Calu3 (cell line): ENCODE results near the gene C4orf36. TPM values are rescaled to one million over a fixed set of nuclear protein-coding genes. Genes with fewer than 3 reads are reported as not detected.

ENCODE experiments used
- BruUV-seq: library from RNA; stranded (reverse); fragments of 400-500 nt; replicated peaks from 2 replicates; lab custom pipeline; 2021; lab: Mats Ljungman, UMichigan
- CTCF ChIA-PET: fragments of 300-600 bp; sonication (Branson Sonifier 250); formaldehyde crosslinking; loops from one replicate; lab custom pipeline; 2022; ENCODE audit warnings: antibody characterized with exemption; lab: Charles Lee
- DNase-seq: peaks from one replicate; pipeline ENCODE4 v3.0.0; 2022
- H3K27ac Mint-ChIP-seq: one replicate; pipeline ENCODE4 v1.8.0; 2022; ENCODE audit warnings: mixed read lengths; ENCODE audit not compliant: unreplicated experiment
- H3K27me3 Mint-ChIP-seq: one replicate; pipeline ENCODE4 v1.8.0; 2022; ENCODE audit warnings: mixed read lengths; ENCODE audit not compliant: unreplicated experiment
- H3K36me3 Mint-ChIP-seq: one replicate; pipeline ENCODE4 v1.8.0; 2022; ENCODE audit warnings: mild to moderate bottlenecking, moderate library complexity, mixed read lengths; ENCODE audit not compliant: insufficient read depth, unreplicated experiment
- H3K4me1 Mint-ChIP-seq: one replicate; pipeline ENCODE4 v1.8.0; 2022; ENCODE audit warnings: mild to moderate bottlenecking, low read depth, mixed read lengths; ENCODE audit not compliant: unreplicated experiment
- H3K4me3 Mint-ChIP-seq: one replicate; pipeline ENCODE4 v1.8.0; 2022; ENCODE audit warnings: mild to moderate bottlenecking, low read depth, moderate library complexity, mixed read lengths; ENCODE audit not compliant: unreplicated experiment
- H3K9me3 Mint-ChIP-seq: one replicate; pipeline ENCODE4 v1.8.0; 2022; ENCODE audit warnings: low read depth, mixed read lengths; ENCODE audit not compliant: unreplicated experiment
- intact Hi-C: fragments of 100-400 bp; cut with micrococcal nuclease; formaldehyde crosslinking; loops from one replicate; pipeline ENCODE4 v1.10.0; 2022; ENCODE audit not compliant: unreplicated experiment
- total RNA-seq: library from RNA; stranded (reverse); gene quantifications from 2 replicates; pipeline ENCODE4 v1.2.3, GENCODE V29; 2022
- TF ChIP-seq, protein P1 (sequence below): fragments of 200-600 bp; IDR thresholded peaks from one replicate; pipeline ENCODE4 v1.8.0; 2022; ENCODE audit warnings: antibody characterized with exemption; ENCODE audit not compliant: unreplicated experiment

C4orf36 gene
- total RNA-seq, 1 experiment from 2014 or later, result 1.7 TPM

DNA sequence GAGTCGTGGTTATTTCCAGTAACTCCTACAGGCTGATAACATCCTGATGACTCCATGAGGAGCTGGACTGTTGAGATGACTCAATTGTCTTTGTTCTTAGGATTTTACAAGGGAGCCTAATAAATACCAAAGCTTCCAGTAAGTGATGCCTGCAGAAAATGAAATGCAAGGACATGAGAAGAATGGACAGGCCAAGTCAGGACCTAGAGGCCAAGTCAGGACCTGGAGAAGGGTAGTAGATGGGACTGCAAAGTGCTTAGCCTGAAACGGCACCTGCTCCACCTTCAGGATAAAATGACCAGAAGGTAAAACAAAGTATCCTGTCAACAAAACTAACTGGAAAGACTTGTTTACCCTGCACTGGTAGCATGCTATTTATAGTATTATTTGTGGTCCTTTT, 36.6 kb downstream of the C4orf36 start:
- no TSS peak for BruUV-seq

DNA sequence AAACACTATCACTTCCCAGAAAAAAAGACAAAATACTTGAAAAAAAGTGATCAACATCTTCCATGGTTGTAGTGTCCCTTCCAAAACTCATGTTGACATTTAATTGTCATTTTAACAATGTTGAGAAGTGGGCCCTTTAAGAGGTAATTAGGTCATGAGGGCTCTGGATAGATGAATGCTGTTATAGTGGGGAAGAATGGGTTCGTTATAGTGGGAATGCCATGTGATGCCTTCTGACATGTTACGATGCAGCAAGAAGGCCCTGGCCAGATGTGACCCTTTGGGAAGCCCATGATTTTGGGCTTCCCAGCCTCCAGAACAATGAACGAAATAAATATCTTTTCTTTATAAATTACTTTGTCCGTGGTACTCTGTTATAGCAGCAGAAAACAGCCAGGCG, 39.0 kb downstream of the C4orf36 start:
- Mint-ChIP-seq H3K36me3 (no peaks in the 10 kb centered on the region), H3K27ac (no peak overlapping the region), H3K4me1 (peaks cover 27% of the 10 kb centered on the region), H3K27me3 (no peaks in the 10 kb centered on the region), H3K9me3 (no peaks in the 10 kb centered on the region), H3K4me3 (no peak overlapping the region)
- CTCF ChIA-PET, result no interaction called here
- intact Hi-C loops, result no loop called here
- DNase-seq, result no peak
- TF ChIP-seq, protein P1, sequence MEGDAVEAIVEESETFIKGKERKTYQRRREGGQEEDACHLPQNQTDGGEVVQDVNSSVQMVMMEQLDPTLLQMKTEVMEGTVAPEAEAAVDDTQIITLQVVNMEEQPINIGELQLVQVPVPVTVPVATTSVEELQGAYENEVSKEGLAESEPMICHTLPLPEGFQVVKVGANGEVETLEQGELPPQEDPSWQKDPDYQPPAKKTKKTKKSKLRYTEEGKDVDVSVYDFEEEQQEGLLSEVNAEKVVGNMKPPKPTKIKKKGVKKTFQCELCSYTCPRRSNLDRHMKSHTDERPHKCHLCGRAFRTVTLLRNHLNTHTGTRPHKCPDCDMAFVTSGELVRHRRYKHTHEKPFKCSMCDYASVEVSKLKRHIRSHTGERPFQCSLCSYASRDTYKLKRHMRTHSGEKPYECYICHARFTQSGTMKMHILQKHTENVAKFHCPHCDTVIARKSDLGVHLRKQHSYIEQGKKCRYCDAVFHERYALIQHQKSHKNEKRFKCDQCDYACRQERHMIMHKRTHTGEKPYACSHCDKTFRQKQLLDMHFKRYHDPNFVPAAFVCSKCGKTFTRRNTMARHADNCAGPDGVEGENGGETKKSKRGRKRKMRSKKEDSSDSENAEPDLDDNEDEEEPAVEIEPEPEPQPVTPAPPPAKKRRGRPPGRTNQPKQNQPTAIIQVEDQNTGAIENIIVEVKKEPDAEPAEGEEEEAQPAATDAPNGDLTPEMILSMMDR, result no peak
- no TSS peak for BruUV-seq

More for the DNA sequence above, 36.6 kb downstream of the C4orf36 start:
- intact Hi-C loops, result no loop called here
- Mint-ChIP-seq H3K36me3 (no peaks in the 10 kb centered on the region), H3K4me1 (peaks cover 23% of the 10 kb centered on the region), H3K9me3 (no peaks in the 10 kb centered on the region), H3K4me3 (no peak overlapping the region), H3K27ac (peak overlapping the region; percentile 74), H3K27me3 (no peaks in the 10 kb centered on the region)
- TF ChIP-seq, protein P1, result no peak
- CTCF ChIA-PET, result no interaction called here
- no peak for DNase-seq

DNA sequence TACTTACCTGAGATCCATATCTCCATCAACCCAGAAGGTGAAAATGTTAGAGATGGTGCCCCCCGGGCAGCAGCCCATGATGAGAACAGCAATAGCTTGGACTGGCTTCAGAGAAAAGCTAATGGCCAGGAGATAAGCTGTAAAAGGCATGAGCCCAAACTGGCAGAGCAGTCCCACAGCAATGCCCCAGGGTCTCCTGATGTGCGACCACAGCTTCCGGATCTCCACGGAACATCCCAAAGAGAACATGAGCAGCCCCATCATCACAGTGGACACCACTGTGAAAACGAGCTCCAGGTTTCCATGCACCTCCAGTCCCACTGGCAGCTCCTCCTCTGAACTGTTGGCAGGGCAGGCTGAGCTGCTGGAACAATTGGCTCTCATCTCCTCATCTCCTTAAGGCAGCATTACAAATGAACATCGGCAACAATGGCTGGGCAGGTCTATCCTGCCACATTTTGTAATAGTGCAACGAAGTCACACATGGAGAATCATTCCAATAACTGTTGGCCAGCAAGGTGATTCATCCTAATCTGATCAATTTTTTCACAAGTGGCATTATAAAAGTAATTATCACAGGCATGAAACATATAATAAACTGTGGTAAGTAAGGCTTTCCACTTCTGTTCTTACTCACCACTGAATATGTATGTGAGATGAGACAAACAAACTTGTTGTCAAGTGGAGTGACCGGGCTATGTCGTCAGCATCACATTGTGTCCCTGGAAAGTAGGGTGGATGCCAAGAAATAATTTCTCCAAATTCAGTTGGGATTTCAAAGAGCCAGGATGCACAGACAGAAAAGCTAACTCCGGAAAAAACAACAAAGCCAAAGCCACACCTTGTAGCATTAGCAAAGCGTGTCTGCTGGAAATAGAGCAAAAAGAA, 43.2 kb downstream of the C4orf36 start, which contains the start of gene SLC10A6:
Gene SLC10A6, minus strand, starts transcription at position 653 of the 888 bp plus-strand sequence. Its CDS starts 269 bp downstream, at position 384.
- CTCF ChIA-PET, result interaction anchor here (0.6 kb wide), 1 partner anchor 172 kb away, joined by 5 read pairs; no protein-coding TSS in a partner anchor
- no TSS peak for BruUV-seq
- intact Hi-C loops, result no loop called here
- TF ChIP-seq, protein P1, result no peak
- Mint-ChIP-seq H3K36me3 (no peaks in the 10 kb centered on the region), H3K9me3 (no peaks in the 10 kb centered on the region), H3K4me1 (peaks cover 9% of the 10 kb centered on the region), H3K4me3 (no peak within 1 kb of the TSS), H3K27me3 (no peaks in the 10 kb centered on the region), H3K27ac (no peak within 1 kb of the TSS)
- no peak for DNase-seq

DNA sequence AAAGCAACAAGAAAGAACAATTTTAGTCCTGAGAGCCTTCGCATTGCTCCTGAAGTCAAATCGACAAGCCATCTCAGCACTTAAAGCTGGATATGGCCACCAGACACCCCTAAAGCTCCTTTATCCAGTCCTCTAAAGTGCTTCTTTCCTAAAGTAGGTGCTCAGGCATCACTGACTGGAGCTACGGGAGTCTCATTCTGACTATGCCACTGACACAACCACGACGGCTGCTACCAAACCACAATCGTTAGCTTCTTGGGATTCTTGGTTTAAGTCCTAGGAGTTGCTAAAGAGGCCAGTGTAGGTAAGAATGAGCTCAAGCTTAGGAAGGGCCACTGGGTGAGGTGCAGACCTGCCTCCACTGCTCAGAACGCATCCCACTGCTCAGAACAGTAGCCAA, 44.1 kb downstream of the C4orf36 start:
- TF ChIP-seq, protein P1, result no peak
- intact Hi-C loops, result no loop called here
- peaks cover 9% of the 10 kb centered on the region for H3K4me1 Mint-ChIP-seq
- H3K27me3 Mint-ChIP-seq, result no peaks in the 10 kb centered on the region
- DNase-seq, result no peak
- CTCF ChIA-PET, result no interaction called here
- no TSS peak for BruUV-seq
- H3K4me3 Mint-ChIP-seq, result no peak overlapping the region
- no peaks in the 10 kb centered on the region for H3K36me3 Mint-ChIP-seq
- no peak overlapping the region for H3K27ac Mint-ChIP-seq
- no peaks in the 10 kb centered on the region for H3K9me3 Mint-ChIP-seq
